NCI-H510A treated with DMSO at 0.1 percent for 48 hours (cell line): ENCODE measurements around the gene OR2T2.
"Not testable (repeated sequence)": the region's sequence is repeated elsewhere in the genome, so short reads cannot be mapped to it uniquely, and the experiment has no call there.

Source experiments
- DNase-seq: peaks from one replicate; lab custom pipeline; 2025; lab: John Stamatoyannopoulos, UW

The OR2T2 gene

DNA sequence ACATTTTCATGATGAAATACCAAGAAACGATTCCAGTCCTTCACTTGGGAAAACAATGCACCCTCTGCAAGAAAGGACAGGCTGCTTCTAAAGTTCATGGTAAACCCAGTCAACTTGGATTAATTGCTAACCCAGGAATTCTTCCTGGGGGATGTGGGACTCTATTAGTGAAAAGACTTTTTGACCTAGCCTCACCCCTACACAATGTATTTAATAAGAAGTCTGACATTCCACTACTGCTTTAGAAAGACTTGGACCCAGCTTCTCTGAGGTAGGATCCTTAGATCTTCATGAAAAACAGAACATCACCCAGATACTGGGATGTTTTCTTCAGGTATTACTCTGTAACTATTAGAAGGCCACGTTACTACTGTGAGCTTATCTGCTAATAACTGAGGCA is at the start of gene OR2T2:
Gene OR2T2, plus strand, starts transcription at position 239 of the 400 bp plus-strand sequence. CDS start 7,161 bp downstream, outside the sequence.
- not testable (repeated sequence) for DNase-seq

DNA sequence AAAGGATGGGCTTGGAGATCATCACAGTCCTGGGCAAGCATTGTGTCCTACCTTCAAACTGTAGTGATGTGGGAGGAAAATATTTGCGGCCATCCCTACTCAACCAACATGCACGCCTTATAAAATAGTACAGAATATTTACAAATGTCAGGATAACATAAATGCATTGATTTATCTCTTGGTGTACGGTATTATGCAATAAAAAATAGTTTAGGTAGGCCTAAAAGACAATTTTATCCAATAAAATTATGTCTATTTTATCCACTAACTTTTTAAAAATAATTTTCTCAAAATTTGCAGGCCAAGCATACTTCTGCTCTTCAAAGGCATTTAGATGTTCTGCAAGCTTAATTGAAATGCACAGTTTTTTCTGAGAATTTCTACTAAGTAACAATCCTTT is 42.7 kb upstream of the OR2T2 start, which contains the start of gene OR2T1:
Gene OR2T1, plus strand, starts transcription at position 301 of the 400 bp plus-strand sequence. CDS start 3,100 bp downstream, outside the sequence.
- no peak for DNase-seq

GRCh38 chr1:248404024-248404423 is 41.4 kb upstream of the OR2T2 start:
- DNase-seq: peak; percentile 1

DNA sequence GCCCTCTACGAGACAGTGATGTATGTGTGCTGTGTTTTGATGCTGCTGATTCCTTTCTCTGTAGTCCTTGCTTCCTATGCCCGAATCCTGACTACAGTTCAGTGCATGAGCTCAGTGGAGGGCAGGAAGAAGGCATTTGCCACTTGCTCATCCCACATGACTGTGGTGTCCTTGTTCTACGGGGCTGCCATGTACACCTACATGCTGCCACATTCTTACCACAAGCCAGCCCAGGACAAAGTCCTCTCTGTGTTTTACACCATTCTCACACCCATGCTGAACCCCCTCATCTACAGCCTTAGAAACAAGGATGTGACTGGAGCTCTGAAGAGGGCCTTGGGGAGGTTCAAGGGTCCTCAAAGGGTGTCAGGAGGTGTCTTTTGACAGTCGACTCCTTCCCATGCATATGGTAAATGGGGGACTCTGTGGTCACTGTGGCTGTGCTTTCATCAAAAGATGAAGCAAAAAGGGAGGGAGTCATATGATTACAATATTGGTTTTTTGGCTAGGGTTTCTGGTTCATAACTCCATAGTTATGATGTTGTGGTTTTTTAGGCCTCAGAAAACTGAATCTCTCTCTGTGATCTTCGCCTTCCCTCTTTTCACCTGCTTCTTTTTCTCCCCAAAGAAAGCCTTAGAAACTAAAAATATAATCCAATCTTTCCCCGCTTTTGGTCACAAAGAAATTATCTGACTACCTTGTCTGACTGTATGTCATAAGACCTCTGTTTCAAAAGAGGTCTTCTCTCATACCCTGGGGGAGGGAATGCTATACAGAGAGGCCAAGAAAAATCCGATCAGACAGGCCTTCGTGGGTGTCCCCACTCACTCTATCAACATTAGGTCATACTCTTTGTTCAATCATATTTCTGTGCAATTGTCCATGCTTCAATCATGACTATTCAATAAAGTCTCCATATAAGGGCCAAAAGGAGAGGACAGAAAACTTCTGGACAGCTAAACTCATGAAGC is 38.4 kb upstream of the OR2T2 start:
- no peak for DNase-seq

DNA sequence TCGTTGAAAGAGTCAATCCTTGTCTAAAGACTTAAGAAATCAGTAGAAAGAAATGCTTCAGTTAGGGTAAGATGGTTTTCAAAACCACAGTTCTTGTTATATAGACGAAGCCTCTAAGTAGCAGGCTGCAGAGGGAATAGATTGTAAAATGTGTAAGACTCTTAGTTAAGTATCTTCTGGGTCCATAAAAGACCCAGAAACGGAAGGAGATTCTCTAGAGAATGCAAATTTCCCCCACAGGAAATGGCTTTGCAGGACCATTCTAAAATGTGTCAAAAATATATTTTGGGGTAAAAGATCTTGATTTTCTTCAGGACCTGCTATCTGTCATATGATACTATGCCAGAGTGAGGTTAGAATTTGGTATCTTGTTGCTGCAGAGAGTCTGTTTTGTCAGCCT is 29.2 kb upstream of the OR2T2 start:
- no peak for DNase-seq

- DNase-seq: no peak
These were observed 27.6 kb upstream of the OR2T2 start for GRCh38 chr1:248417854-248418253.

GRCh38 chr1:248421384-248421783 is 24.1 kb upstream of the OR2T2 start:
- no peak for DNase-seq

DNA sequence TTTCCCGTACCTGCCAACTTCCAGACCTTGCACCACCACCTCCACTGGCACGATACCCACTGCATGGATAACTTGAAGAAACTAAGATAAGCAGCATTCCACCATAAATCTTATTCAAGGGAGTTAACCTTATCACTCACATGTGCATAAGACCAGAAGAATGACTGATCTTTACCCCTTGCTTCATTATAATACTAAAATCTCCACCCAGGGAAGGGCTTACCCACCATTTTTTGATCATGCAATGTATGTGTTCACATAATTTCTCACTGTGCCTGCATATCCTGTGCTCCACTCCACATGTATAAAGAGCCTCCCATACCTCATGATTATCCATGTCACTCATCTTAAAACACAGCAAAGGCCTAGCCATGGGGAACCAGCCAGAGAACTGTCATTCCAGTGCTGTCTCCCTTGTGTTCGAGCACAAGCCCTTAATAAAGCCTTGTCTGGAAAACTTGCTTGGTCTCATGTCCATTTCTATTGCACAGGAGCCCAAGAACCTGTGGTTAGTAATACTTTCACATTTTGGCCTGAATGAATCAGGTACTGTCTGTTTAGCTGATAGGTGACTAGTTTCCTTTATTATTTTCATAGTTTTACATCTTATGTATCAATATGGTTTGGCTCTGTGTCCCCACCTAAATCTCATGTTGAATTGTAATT is 17.8 kb upstream of the OR2T2 start:
- DNase-seq: not testable (repeated sequence)

DNA sequence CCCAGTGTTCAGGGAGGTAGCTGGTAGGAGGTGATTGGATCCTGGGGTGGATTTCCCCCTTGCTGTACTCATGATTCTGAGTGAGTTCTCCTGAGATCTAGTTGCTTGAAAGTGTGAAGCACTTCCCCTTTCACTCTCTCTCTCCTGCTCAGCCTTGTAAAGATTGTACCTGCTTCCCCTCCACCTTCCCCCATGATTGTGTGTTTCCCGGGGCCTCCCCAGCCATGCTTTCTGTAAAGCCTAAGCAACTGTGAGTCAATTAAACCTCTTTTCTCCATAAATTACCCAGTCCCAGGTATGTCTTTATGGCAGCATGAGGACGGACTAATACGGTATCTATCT is 17.3 kb upstream of the OR2T2 start:
- not testable (repeated sequence) for DNase-seq

DNA sequence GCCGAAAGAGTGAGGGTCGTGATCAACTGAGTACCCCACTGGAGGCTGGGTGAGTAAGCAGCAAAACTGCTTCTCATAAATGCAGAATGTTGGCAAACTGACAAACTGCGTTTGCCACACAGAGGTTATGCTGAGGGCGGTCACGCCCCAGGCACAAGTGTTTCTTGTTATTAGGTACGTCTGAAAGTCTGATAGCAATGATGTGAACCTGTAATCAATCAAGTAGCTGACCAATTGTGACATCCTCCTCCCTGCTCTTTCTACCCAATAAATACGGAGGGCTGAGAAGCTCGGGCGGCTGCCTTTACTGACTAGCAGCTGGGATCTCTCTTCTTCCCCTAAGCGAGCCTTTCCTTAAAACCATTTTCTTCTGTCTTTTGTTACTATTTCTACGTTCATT is 13.8 kb upstream of the OR2T2 start:
- not testable (repeated sequence) for DNase-seq

- not testable (repeated sequence) for DNase-seq
These were observed 13.2 kb upstream of the OR2T2 start for GRCh38 chr1:248432201-248432600.

DNA sequence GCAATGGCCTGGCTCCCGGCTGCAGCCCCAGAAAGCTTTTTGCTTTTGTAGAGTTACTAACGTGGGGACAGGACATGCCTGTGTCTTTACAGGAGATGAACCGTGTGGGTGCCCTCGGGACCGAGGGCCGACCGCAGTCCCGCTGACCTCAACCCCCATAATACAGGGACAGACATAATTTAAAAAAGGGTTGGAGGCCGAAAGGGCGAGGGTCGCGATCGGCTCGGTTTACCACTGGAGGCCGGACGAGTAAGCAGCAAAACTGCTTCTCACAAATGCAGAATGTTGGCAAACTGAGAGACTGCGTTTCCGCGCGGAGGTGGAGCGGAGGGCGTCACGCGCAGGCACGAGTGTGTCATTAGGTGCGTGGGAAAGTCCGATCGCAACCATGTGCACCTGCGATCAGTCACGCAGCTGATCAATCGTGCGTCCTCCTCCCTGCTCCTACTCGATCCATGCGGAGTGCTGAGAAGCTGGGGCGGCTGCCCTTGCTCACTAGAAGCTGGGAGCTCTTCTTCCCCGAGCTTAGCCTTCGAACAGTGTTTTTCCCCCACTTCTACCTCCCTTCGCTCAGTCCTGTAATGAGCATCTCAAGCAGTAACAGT is 11.5 kb upstream of the OR2T2 start:
- DNase-seq: not testable (repeated sequence)

DNA sequence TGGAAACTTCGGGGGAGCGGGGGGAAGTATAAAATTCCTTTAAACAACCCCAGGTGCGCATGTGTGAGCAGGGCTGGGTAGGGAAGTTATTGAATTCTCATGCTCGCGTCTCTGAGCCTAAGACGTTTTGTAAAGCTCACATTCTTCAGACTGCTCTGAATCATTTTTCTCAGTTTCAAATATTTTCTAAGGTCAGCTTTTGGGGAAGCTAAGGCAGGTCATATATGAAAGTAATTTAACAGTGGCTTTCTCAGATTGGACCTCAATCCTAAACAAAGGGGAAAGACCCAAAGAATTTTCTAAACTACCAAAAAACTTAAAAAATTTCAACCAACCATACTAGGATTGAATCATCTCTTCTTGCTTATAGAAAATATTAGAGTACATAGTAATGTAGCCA is 10.5 kb upstream of the OR2T2 start:
- DNase-seq: not testable (repeated sequence)

- not testable (repeated sequence) for DNase-seq
These were observed 9.1 kb upstream of the OR2T2 start for GRCh38 chr1:248436303-248436702.

DNA sequence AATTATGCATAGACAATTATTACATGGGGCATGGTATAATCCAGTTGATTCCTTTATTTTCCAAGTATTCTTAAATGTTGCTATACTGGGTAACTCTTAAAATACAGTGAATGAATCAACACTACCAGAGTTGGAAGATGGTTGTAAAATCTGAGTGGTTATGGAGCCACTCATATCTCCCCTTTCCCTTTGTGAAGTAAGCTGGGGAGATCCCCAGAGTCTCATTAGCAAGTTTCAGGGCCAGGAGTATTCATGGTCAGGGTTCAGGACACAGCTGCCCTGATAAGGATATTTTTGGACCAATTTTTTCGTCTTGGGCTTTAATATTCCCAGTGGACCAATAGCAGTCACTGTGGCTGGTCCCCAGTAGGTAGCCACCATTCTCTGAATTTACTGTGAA is 6.8 kb upstream of the OR2T2 start:
- not testable (repeated sequence) for DNase-seq

DNA sequence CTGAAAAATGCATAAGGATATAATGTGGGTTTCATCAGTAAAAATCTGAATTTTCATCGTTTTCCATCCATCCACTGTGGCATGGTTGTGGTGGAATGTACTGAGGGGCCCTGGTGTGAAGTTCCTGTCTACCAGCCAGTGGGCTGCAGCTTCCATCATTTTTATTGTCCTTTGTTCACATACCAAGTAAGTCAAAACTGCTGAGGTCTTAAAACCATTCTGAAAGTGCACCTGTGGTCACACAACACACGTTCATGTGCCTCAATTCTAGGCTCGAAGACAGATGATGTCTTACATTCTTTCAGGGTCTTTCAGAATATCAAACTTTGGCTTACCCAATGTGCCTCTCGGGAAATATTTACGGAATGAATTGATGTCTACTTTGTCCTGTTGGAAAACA is 6.2 kb upstream of the OR2T2 start:
- DNase-seq: not testable (repeated sequence)

GRCh38 chr1:248442500-248443277 is 2.7 kb upstream of the OR2T2 start:
- DNase-seq: not testable (repeated sequence)

DNA sequence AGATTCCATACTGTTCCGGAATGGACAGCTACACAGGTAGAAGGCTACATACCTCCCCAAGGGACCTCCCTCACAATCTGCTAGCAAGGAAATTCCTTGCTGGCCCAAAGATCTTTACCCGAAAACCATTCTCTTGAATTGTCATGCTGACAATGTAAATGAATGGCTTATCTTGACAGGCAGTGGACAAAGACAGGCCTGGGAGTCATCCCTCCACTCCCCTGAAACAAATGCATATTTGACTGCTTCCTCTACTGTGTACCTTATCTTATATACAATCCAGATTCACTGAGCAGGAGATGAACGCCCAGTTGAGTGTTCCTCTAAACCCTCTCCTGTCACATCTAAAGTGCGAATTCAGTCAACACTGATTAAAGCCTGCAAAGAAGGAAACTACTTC is 834 bp upstream of the OR2T2 start:
- DNase-seq: not testable (repeated sequence)

GRCh38 chr1:248448409-248449074 is 3.1 kb downstream of the OR2T2 start:
- DNase-seq: not testable (repeated sequence)

GRCh38 chr1:248449821-248450465 is 4.5 kb downstream of the OR2T2 start:
- not testable (repeated sequence) for DNase-seq
